Naive thymus-derived CD4-positive, alpha-beta T cell (primary cell): ENCODE measurements around the gene FAR2. TPM values are rescaled to one million over a fixed set of nuclear protein-coding genes. Genes with fewer than 3 reads are reported as not detected.

Experiments used
- ATAC-seq: fragments of 150-1000 bp; cut with Tn5 transposase; 2 replicates; pipeline ENCODE4 v1.10.0; 2021; ENCODE audit warnings: mild to moderate bottlenecking, moderate library complexity
- CTCF ChIA-PET: fragments of 350-600 bp; sonication (Branson Sonifier 250); formaldehyde crosslinking; loops from one replicate; lab custom pipeline; 2021; ENCODE audit warnings: antibody characterized with exemption; lab: Charles Lee
- POLR2A ChIA-PET: fragments of 350-600 bp; sonication (Branson Sonifier 250); formaldehyde crosslinking; loops from one replicate; lab custom pipeline; 2021; ENCODE audit warnings: antibody characterized with exemption, inconsistent platforms; lab: Charles Lee
- DNase-seq, 9 donors: peaks; one replicate each; pipeline versions ENCODE4 v3.0.0 to v3.0.0-alpha.2; 2020 to 2022; ENCODE audit warnings: mixed read lengths in 1 of 9
- H3K27ac ChIP-seq: one replicate; pipeline ENCODE4 v1.7.0; 2013; ENCODE audit warnings: mild to moderate bottlenecking, low read depth, low read length, moderate library complexity
- H3K27me3 ChIP-seq, 2 donors: one replicate each; pipeline ENCODE4 v1.7.0; 2013; ENCODE audit warnings: low read length in 2 of 2, mild to moderate bottlenecking in 2 of 2, moderate library complexity in 2 of 2; ENCODE audit not compliant: control insufficient read depth in 2 of 2, insufficient read depth in 2 of 2
- H3K36me3 ChIP-seq, 3 experiments: 1 replicate in 2 of 3; 2 replicates in 1 of 3; pipeline ENCODE4 v1.7.0; 2013; ENCODE audit warnings: low read length in 3 of 3, mild to moderate bottlenecking in 3 of 3, moderate library complexity in 1 of 3; ENCODE audit not compliant: insufficient read depth in 3 of 3, control insufficient read depth in 2 of 3
- H3K4me1 ChIP-seq, 2 donors: one replicate each; pipeline ENCODE4 v1.7.0; 2013; ENCODE audit warnings: low read length in 2 of 2, mild to moderate bottlenecking in 2 of 2, moderate library complexity in 1 of 2; ENCODE audit not compliant: control insufficient read depth in 2 of 2, insufficient read depth in 2 of 2
- H3K4me3 ChIP-seq: 2 replicates; pipeline ENCODE4 v1.7.0; 2013; ENCODE audit warnings: mild to moderate bottlenecking, low read length
- H3K9me3 ChIP-seq, 3 experiments: 1 replicate in 2 of 3; 2 replicates in 1 of 3; pipeline ENCODE4 v1.7.0; 2013; ENCODE audit warnings: low read length in 3 of 3; ENCODE audit not compliant: control insufficient read depth in 2 of 3
- H3K27ac Mint-ChIP-seq, 9 donors: one replicate each; pipeline ENCODE4 v1.8.0; 2020 to 2022; ENCODE audit warnings: mixed read lengths in 9 of 9, mild to moderate bottlenecking in 8 of 9, moderate library complexity in 5 of 9, inconsistent platforms in 2 of 9
- H3K27me3 Mint-ChIP-seq, 5 donors: one replicate each; pipeline ENCODE4 v1.8.0; 2021 to 2022; ENCODE audit warnings: mixed read lengths in 5 of 5, mild to moderate bottlenecking in 1 of 5
- H3K36me3 Mint-ChIP-seq, 5 donors: one replicate each; pipeline ENCODE4 v1.8.0; 2020 to 2022; ENCODE audit warnings: mixed read lengths in 5 of 5, mild to moderate bottlenecking in 3 of 5, inconsistent platforms in 1 of 5
- H3K4me1 Mint-ChIP-seq, 7 donors: one replicate each; pipeline ENCODE4 v1.8.0; 2020 to 2022; ENCODE audit warnings: mixed read lengths in 7 of 7, mild to moderate bottlenecking in 3 of 7, inconsistent platforms in 1 of 7
- H3K4me3 Mint-ChIP-seq, 10 donors: one replicate each; pipeline ENCODE4 v1.8.0; 2020 to 2022; ENCODE audit warnings: mild to moderate bottlenecking in 10 of 10, mixed read lengths in 10 of 10, moderate library complexity in 6 of 10, inconsistent platforms in 2 of 10
- H3K9me3 Mint-ChIP-seq, 11 donors: one replicate each; pipeline ENCODE4 v1.8.0; 2020 to 2022; ENCODE audit warnings: mixed read lengths in 11 of 11, mild to moderate bottlenecking in 4 of 11, inconsistent platforms in 1 of 11, moderate library complexity in 1 of 11
- intact Hi-C, 2 donors: fragments of 100-400 bp; cut with micrococcal nuclease; formaldehyde crosslinking; loops; one replicate each; pipeline ENCODE4 v1.15.1; 2023
- polyA plus RNA-seq, 2 donors: library from polyadenylated mRNA; unstranded; fragments of 300-500 nt; fragmentation: Illumina TruSeq; gene quantifications; one replicate each; pipeline ENCODE4 v1.2.3, GENCODE V29; 2021
- total RNA-seq, 6 experiments: library from RNA in 5 of 6; stranded (reverse) in 5 of 6; gene quantifications; 1 replicate in 5 of 6; 2 replicates in 1 of 6; pipeline ENCODE4 v1.2.3 and lab custom pipeline; 2021 to 2026

Gene FAR2
- total and polyA plus RNA-seq, 7 experiments from 2014 or later = 1.1 to 11.1 (median 1.9) TPM

- no peak overlapping the region for H3K27ac ChIP-seq
- H3K27me3 Mint-ChIP-seq = no peaks in the 10 kb centered on the region
- no peaks in the 10 kb centered on the region for H3K4me1 Mint-ChIP-seq
- H3K9me3 Mint-ChIP-seq = no peaks in the 10 kb centered on the region
- H3K4me3 ChIP-seq = no peak overlapping the region
- H3K27me3 ChIP-seq = no peaks in the 10 kb centered on the region
- intact Hi-C loops = no loop called here
- DNase-seq = no peak
- H3K9me3 ChIP-seq = no peaks in the 10 kb centered on the region
- peaks cover 0 to 8% (median 0%) of the 10 kb centered on the region in 5 donors for H3K36me3 Mint-ChIP-seq
- no peak overlapping the region for H3K4me3 Mint-ChIP-seq
- H3K4me1 ChIP-seq = no peaks in the 10 kb centered on the region
- H3K27ac Mint-ChIP-seq = no peak overlapping the region
- ChIA-PET CTCF (no interaction called here), POLR2A (no interaction called here)
- no peak for ATAC-seq
- H3K36me3 ChIP-seq = no peaks in the 10 kb centered on the region
Measured at GRCh38 chr12:29304388-29304787, 155.3 kb downstream of the FAR2 start.

- ATAC-seq (no peak), DNase-seq (no peak)
- H3K36me3 ChIP-seq = no peaks in the 10 kb centered on the region
- Mint-ChIP-seq H3K27ac (no peak overlapping the region), H3K9me3 (no peaks in the 10 kb centered on the region), H3K27me3 (no peaks in the 10 kb centered on the region), H3K36me3 (peaks cover 0 to 8% (median 0%) of the 10 kb centered on the region in 5 donors), H3K4me1 (no peaks in the 10 kb centered on the region), H3K4me3 (no peak overlapping the region)
- CTCF ChIA-PET = interaction anchor here (1.0 to 1.4 kb wide), 2 partner anchors 11 to 216 kb away, joined by 3 read pairs; no protein-coding TSS in a partner anchor
- H3K4me1 ChIP-seq = no peaks in the 10 kb centered on the region
- no peak overlapping the region for H3K4me3 ChIP-seq
- intact Hi-C loops = no loop called here
- H3K27me3 ChIP-seq = no peaks in the 10 kb centered on the region
- H3K27ac ChIP-seq = no peak overlapping the region
- H3K9me3 ChIP-seq = no peaks in the 10 kb centered on the region
- POLR2A ChIA-PET = interaction anchor here (0.8 kb wide), 1 partner anchor 10 kb away, joined by 3 read pairs; no protein-coding TSS in a partner anchor
Measured at GRCh38 chr12:29306266-29306665, 157.2 kb downstream of the FAR2 start.

- no peak overlapping the region for H3K4me3 Mint-ChIP-seq
- no peak overlapping the region for H3K27ac Mint-ChIP-seq
- POLR2A ChIA-PET = interaction anchor here (0.8 kb wide), 1 partner anchor 9 kb away, joined by 3 read pairs; no protein-coding TSS in a partner anchor
- ATAC-seq (no peak), DNase-seq (no peak)
- Histone ChIP-seq H3K4me3 (no peak overlapping the region), H3K27ac (no peak overlapping the region), H3K4me1 (no peaks in the 10 kb centered on the region), H3K9me3 (no peaks in the 10 kb centered on the region), H3K27me3 (no peaks in the 10 kb centered on the region), H3K36me3 (no peaks in the 10 kb centered on the region)
- no peaks in the 10 kb centered on the region for H3K4me1 Mint-ChIP-seq
- H3K27me3 Mint-ChIP-seq = no peaks in the 10 kb centered on the region
- H3K36me3 Mint-ChIP-seq = peaks cover 0 to 8% (median 0%) of the 10 kb centered on the region in 5 donors
- H3K9me3 Mint-ChIP-seq = no peaks in the 10 kb centered on the region
- intact Hi-C loops = no loop called here
- CTCF ChIA-PET = interaction anchor here (1.0 to 1.8 kb wide), 3 partner anchors 9 to 215 kb away, joined by 3 to 4 read pairs (median 3); no protein-coding TSS in a partner anchor
Measured at GRCh38 chr12:29306682-29307081, 157.6 kb downstream of the FAR2 start.

GRCh38 chr12:29309320-29309902, 160.3 kb downstream of the FAR2 start:
- no peak overlapping the region for H3K4me3 Mint-ChIP-seq
- intact Hi-C loops = loop anchor here (1.0 to 2.0 kb wide), 3 partner anchors 119 to 208 kb away; no protein-coding TSS in a partner anchor
- Histone ChIP-seq H3K4me1 (no peaks in the 10 kb centered on the region), H3K27ac (no peak overlapping the region), H3K9me3 (no peaks in the 10 kb centered on the region), H3K36me3 (no peaks in the 10 kb centered on the region), H3K4me3 (no peak overlapping the region), H3K27me3 (no peaks in the 10 kb centered on the region)
- ChIA-PET CTCF (interaction anchor here (0.7 to 2.0 kb wide), 3 partner anchors 8 to 1518 kb away, joined by 3 to 12 read pairs (median 3); no protein-coding TSS in a partner anchor), POLR2A (no interaction called here)
- H3K9me3 Mint-ChIP-seq = no peaks in the 10 kb centered on the region
- H3K27me3 Mint-ChIP-seq = no peaks in the 10 kb centered on the region
- DNase-seq = peak in 1 of 9 donors; percentile 6
- no peaks in the 10 kb centered on the region for H3K4me1 Mint-ChIP-seq
- H3K27ac Mint-ChIP-seq = no peak overlapping the region
- no peak for ATAC-seq
- peaks cover 0 to 4% (median 0%) of the 10 kb centered on the region in 5 donors for H3K36me3 Mint-ChIP-seq

GRCh38 chr12:29310899-29311298, 161.8 kb downstream of the FAR2 start:
- ATAC-seq = no peak

GRCh38 chr12:29314416-29314815, 165.3 kb downstream of the FAR2 start:
- ChIA-PET CTCF (no interaction called here), POLR2A (no interaction called here)
- H3K27me3 Mint-ChIP-seq = no peaks in the 10 kb centered on the region
- Histone ChIP-seq H3K4me3 (no peak overlapping the region), H3K27ac (no peak overlapping the region), H3K27me3 (no peaks in the 10 kb centered on the region), H3K36me3 (no peaks in the 10 kb centered on the region), H3K4me1 (no peaks in the 10 kb centered on the region), H3K9me3 (no peaks in the 10 kb centered on the region)
- peaks cover 0 to 8% (median 0%) of the 10 kb centered on the region in 5 donors for H3K36me3 Mint-ChIP-seq
- no peak for ATAC-seq
- no peak overlapping the region for H3K4me3 Mint-ChIP-seq
- H3K27ac Mint-ChIP-seq = no peak overlapping the region
- intact Hi-C loops = loop anchor here in 1 of 2 donors (10.0 kb wide), 1 partner anchor 160 kb away; no protein-coding TSS in a partner anchor
- DNase-seq = no peak
- H3K9me3 Mint-ChIP-seq = no peaks in the 10 kb centered on the region
- peaks cover 2 to 10% (median 8%) of the 10 kb centered on the region in 7 donors for H3K4me1 Mint-ChIP-seq

More at GRCh38 chr12:29310899-29311298, 161.8 kb downstream of the FAR2 start:
- no peak overlapping the region for H3K27ac ChIP-seq
- no peak overlapping the region for H3K4me3 ChIP-seq
- ChIA-PET POLR2A (no interaction called here), CTCF (interaction anchor here (1.1 kb wide), 1 partner anchor 19 kb away, joined by 3 read pairs; no protein-coding TSS in a partner anchor)
- no peak overlapping the region for H3K27ac Mint-ChIP-seq
- no peaks in the 10 kb centered on the region for H3K4me1 Mint-ChIP-seq
- peaks cover 0 to 12% (median 0%) of the 10 kb centered on the region in 5 donors for H3K36me3 Mint-ChIP-seq
- H3K9me3 ChIP-seq = no peaks in the 10 kb centered on the region
- no peaks in the 10 kb centered on the region for H3K36me3 ChIP-seq
- intact Hi-C loops = loop anchor here in 1 of 2 donors (10.0 kb wide), 1 partner anchor 156 kb away; no protein-coding TSS in a partner anchor
- H3K4me1 ChIP-seq = no peaks in the 10 kb centered on the region
- no peak overlapping the region for H3K4me3 Mint-ChIP-seq
- DNase-seq = no peak
- no peaks in the 10 kb centered on the region for H3K27me3 Mint-ChIP-seq
- no peaks in the 10 kb centered on the region for H3K27me3 ChIP-seq
- H3K9me3 Mint-ChIP-seq = no peaks in the 10 kb centered on the region
